HepG2 (cell line): ENCODE data around the gene ALKBH4. TPM values are rescaled to one million over a fixed set of nuclear protein-coding genes. Genes with fewer than 3 reads are reported as not detected.
"Not testable (repeated sequence)": the region's sequence is repeated elsewhere in the genome, so short reads cannot be mapped to it uniquely, and the experiment has no call there.

Source experiments
- ATAC-seq: fragments of 200-7000 bp; cut with Tn5 transposase; 3 replicates; pipeline ENCODE4 v1.9.1; 2020; ENCODE audit warnings: mild to moderate bottlenecking, moderate library complexity
- BruUV-seq: library from RNA; stranded (reverse); fragments of 400-500 nt; replicated peaks from 2 replicates; lab custom pipeline; 2021; lab: Mats Ljungman, UMichigan
- CTCF ChIA-PET: fragments of 300-600 bp; formaldehyde crosslinking; extraction: SDS; loops from one replicate; lab custom pipeline; 2021; ENCODE audit warnings: low total read pairs, inconsistent platforms, low intra/inter-chr PET ratio; lab: Yijun Ruan, JAX
- POLR2A ChIA-PET: fragments of 350-600 bp; sonication (Branson Sonifier 250); formaldehyde crosslinking; loops from one replicate; lab custom pipeline; 2020; ENCODE audit warnings: antibody characterized with exemption, inconsistent platforms; lab: Yijun Ruan, JAX
- DNase-seq: peaks from one replicate; pipeline ENCODE4 v3.0.0-alpha.2; 2015; ENCODE audit warnings: low spot score
- FAIRE-seq: peaks from 3 replicates; lab custom pipeline; 2011; peaks lifted over from hg19 to GRCh38; lab: Jason Lieb, UNC
- H2AFZ ChIP-seq: one replicate; pipeline ENCODE4 v1.6.1; 2011; ENCODE audit warnings: low read length, inconsistent platforms
- H3K27ac ChIP-seq: fragments of 300-600 bp; 3 replicates; pipeline ENCODE4 v1.8.0; 2011; ENCODE audit warnings: mixed run types, mild to moderate bottlenecking, mixed read lengths, low read length, inconsistent platforms; ENCODE audit not compliant: insufficient read depth; ENCODE audit errors: extremely low read length
- H3K27me3 ChIP-seq, 2 experiments: fragments of 200-600 bp in 1 of 2; 2 replicates in 1 of 2; 3 replicates in 1 of 2; pipeline versions ENCODE4 v1.6.0 to v1.8.0; 2011; ENCODE audit warnings: low read length in 2 of 2, mild to moderate bottlenecking in 2 of 2, moderate library complexity in 2 of 2, inconsistent platforms in 1 of 2; ENCODE audit not compliant: insufficient read depth in 2 of 2, control insufficient read depth in 1 of 2
- H3K36me3 ChIP-seq, 2 experiments: fragments of 200-600 bp in 1 of 2; replicated peaks in 1 of 2; 2 replicates in 1 of 2; 3 replicates in 1 of 2; pipeline versions ENCODE4 v1.5.1 to v1.8.0; 2011; ENCODE audit warnings: low read length in 2 of 2, inconsistent platforms in 1 of 2; ENCODE audit not compliant: insufficient read depth in 2 of 2, control insufficient read depth in 1 of 2
- H3K4me1 ChIP-seq: 2 replicates; pipeline ENCODE4 v1.5.1; 2012; ENCODE audit warnings: low read length, inconsistent platforms; ENCODE audit not compliant: insufficient read depth
- H3K4me2 ChIP-seq: 2 replicates; pipeline ENCODE4 v1.6.0; 2011; ENCODE audit warnings: low read depth, low read length, inconsistent platforms
- H3K4me3 ChIP-seq, 3 experiments: fragments of 200-600 bp in 1 of 3; sonication (generic), shearing (Covaris generic) in 1 of 3; replicated peaks in 1 of 3; 2 replicates each; pipeline ENCODE4 v1.5.1; 2011 to 2016; ENCODE audit warnings: low read length in 3 of 3, inconsistent platforms in 2 of 3, low read depth in 2 of 3, mild to moderate bottlenecking in 2 of 3, control low read depth in 1 of 3, mixed read lengths in 1 of 3; ENCODE audit not compliant: insufficient read depth in 1 of 3
- H3K79me2 ChIP-seq: one replicate; pipeline ENCODE4 v1.6.1; 2011; ENCODE audit warnings: low read length, inconsistent platforms; ENCODE audit not compliant: insufficient read depth
- H3K9ac ChIP-seq: 2 replicates; pipeline ENCODE4 v1.6.0; 2011; ENCODE audit warnings: mild to moderate bottlenecking, low read depth, low read length, inconsistent platforms; ENCODE audit not compliant: insufficient read depth
- H3K9me3 ChIP-seq: 2 replicates; pipeline ENCODE4 v1.5.1; 2012; ENCODE audit warnings: mild to moderate bottlenecking, low read length
- H4K20me1 ChIP-seq: 2 replicates; pipeline ENCODE4 v1.6.0; 2011; ENCODE audit warnings: inconsistent platforms, mild to moderate bottlenecking, low read length, moderate library complexity; ENCODE audit not compliant: insufficient read depth
- GATAD1 ChIP-seq: IDR thresholded peaks from 2 replicates; pipeline ENCODE4 v1.6.1; 2016; ENCODE audit warnings: missing genetic modification reagents, missing compliant biosample characterization
- HDAC2 ChIP-seq: sonication (generic); formaldehyde crosslinking; IDR thresholded peaks from 2 replicates; pipeline ENCODE4 v1.4.0; 2020; ENCODE audit warnings: missing genetic modification reagents
- IRF2 ChIP-seq: IDR thresholded peaks from 2 replicates; pipeline ENCODE4 v1.6.1; 2018; ENCODE audit warnings: missing genetic modification reagents, missing compliant biosample characterization
- KDM5A ChIP-seq: fragments of 200-600 bp; sonication (generic); IDR thresholded peaks from 2 replicates; pipeline ENCODE4 v1.7.0; 2018; ENCODE audit warnings: antibody characterized with exemption, mild to moderate bottlenecking, low read length, borderline replicate concordance
- MYC ChIP-seq: sonication (generic); formaldehyde crosslinking; IDR thresholded peaks from 2 replicates; pipeline ENCODE4 v1.9.0; 2021; ENCODE audit warnings: missing genetic modification reagents, borderline replicate concordance
- PHF8 ChIP-seq: sonication (generic); formaldehyde crosslinking; IDR thresholded peaks from 2 replicates; pipeline ENCODE4 v1.5.0; 2020; ENCODE audit warnings: missing genetic modification reagents
- POLR2A ChIP-seq, 2 experiments: IDR thresholded peaks; 2 replicates each; pipeline ENCODE4 v1.6.1; 2011; ENCODE audit warnings: low read depth in 2 of 2, low read length in 2 of 2, mild to moderate bottlenecking in 1 of 2, moderate library complexity in 1 of 2; ENCODE audit not compliant: insufficient read depth in 1 of 2
- POLR2G ChIP-seq: fragments of 200-400 bp; formaldehyde crosslinking; IDR thresholded peaks from 2 replicates; pipeline ENCODE4 v1.6.1; 2018; ENCODE audit warnings: mild to moderate bottlenecking, low read depth, low read length, moderate library complexity
- SAP130 ChIP-seq: IDR thresholded peaks from 2 replicates; pipeline ENCODE4 v1.6.1; 2016; ENCODE audit warnings: low read depth
- SMAD3 ChIP-seq: sonication (generic); formaldehyde crosslinking; IDR thresholded peaks from 2 replicates; pipeline ENCODE4 v1.4.0; 2020; ENCODE audit warnings: missing genetic modification reagents
- TAF1 ChIP-seq: sonication (generic); formaldehyde crosslinking; IDR thresholded peaks from 2 replicates; pipeline ENCODE4 v1.4.0; 2020; ENCODE audit warnings: missing genetic modification reagents
- YEATS2 ChIP-seq: sonication (generic); formaldehyde crosslinking; IDR thresholded peaks from 2 replicates; pipeline ENCODE4 v1.4.0; 2020; ENCODE audit warnings: missing genetic modification reagents, borderline replicate concordance
- ZFY ChIP-seq: sonication (generic); formaldehyde crosslinking; IDR thresholded peaks from 2 replicates; pipeline ENCODE4 v1.4.0; 2020; ENCODE audit warnings: missing genetic modification reagents
- ZNF614 ChIP-seq: IDR thresholded peaks from 2 replicates; pipeline ENCODE4 v1.6.1; 2018; ENCODE audit warnings: missing biosample characterization, missing genetic modification reagents, inconsistent platforms, borderline replicate concordance
- WGBS: methylation state at CpG from one replicate; pipeline ENCODE4 v1.1.6; 2017; ENCODE audit warnings: low lambda C conversion rate; 5-methylcytosine and 5-hydroxymethylcytosine counted together
- in situ Hi-C: cut with HindIII; loops from 2 replicates; pipeline ENCODE4 v1.10.0; 2017; ENCODE audit warnings: low pct_unique_long_range_greater_than_20kb; ENCODE audit not compliant: extremely low pct_ligation_motif_present
- intact Hi-C: fragments of 100-400 bp; cut with micrococcal nuclease; formaldehyde crosslinking; loops from one replicate; pipeline ENCODE4 v1.10.0; 2022; ENCODE audit not compliant: unreplicated experiment
- polyA plus RNA-seq, 8 experiments: library from polyadenylated mRNA; depleted of rRNA in 3 of 8; stranded (reverse) in 7 of 8; unstranded in 1 of 8; fragments of >200 nt; fragmentation: Illumina TruSeq in 4 of 8; extraction: Trizol in 4 of 8; gene quantifications; 2 replicates each; pipeline versions ENCODE4 v1.2.1 to v1.2.3, GENCODE V29; 2011 to 2016; ENCODE audit warnings: low read depth in 4 of 8, missing spikeins in 1 of 8, mixed read lengths in 1 of 8; ENCODE audit not compliant: insufficient read depth in 1 of 8
- total RNA-seq, 5 experiments: library from RNA; depleted of rRNA; stranded (reverse); fragments of >200 nt; fragmentation: Illumina TruSeq; extraction: Trizol; gene quantifications; 2 replicates each; pipeline ENCODE4 v1.2.3, GENCODE V29; 2016; ENCODE audit warnings: low read depth in 1 of 5
- TF ChIP-seq, protein P1 (sequence below): sonication (generic); formaldehyde crosslinking; IDR thresholded peaks from 2 replicates; pipeline ENCODE4 v1.5.1; 2020; ENCODE audit warnings: mild to moderate bottlenecking, missing genetic modification reagents, moderate library complexity
- TF ChIP-seq, protein P2 (sequence below): sonication (generic); formaldehyde crosslinking; IDR thresholded peaks from 2 replicates; pipeline ENCODE4 v1.5.0; 2020; ENCODE audit warnings: mild to moderate bottlenecking, missing genetic modification reagents, moderate library complexity
- TF ChIP-seq, protein P3 (sequence below): IDR thresholded peaks from 2 replicates; pipeline ENCODE4 v1.6.1; 2018; ENCODE audit warnings: missing genetic modification reagents, mild to moderate bottlenecking, missing compliant biosample characterization

ALKBH4 gene
- total and polyA plus RNA-seq, 2 of the 13 experiments (the other 11 are each of a cell fraction or from before 2014, with no cell fraction given), result 2.6 to 8.8 TPM

DNA sequence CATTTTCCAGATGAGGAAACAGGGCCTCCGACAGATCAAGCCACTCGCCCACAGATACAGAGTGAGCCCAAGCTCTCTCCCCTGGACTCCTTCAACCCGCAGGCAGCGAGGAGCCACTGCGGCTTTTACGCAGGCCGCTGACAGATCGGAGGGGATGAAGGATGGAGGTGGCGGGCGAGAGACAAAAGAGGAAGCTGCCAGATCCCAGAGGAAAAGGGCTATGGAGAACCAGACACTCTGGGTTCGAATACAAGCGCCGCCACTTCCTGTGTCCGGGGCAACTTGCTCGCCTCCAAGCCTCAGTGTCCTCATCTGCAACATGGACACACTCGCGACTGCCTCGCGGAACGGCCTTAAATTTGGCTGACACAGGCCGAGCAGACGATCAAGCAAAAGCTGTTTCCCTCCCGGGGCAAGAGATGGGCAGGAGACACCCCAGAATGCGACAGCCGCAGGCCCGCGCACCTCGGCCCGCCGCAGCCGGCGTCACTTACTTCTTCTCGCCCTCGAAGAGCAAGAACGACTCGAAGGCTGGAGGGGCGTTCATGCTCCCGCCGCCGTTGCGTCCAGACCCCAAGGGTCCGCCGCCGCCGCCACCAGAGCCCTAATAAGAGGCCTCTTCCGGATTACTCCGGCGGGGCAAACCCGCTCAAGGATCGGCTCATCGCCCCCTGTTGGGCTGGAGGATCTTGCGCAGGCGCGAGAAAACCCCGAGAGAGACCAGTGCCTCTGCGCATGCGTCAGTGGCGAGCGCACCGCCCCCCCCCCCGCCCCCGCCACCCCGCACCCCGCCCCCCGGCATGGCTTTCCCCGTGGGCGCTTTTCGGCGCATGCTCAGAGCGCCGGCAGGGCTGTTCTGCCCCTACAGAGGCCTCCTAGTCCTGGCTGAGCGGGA, 13.9 kb upstream of the ALKBH4 start, which contains the start of gene POLR2J:
TSS of gene POLR2J (minus strand) at position 609 of the 895 bp plus-strand sequence. CDS start at position 547, 62 bp downstream.
- POLR2A ChIA-PET, in situ Hi-C loops, H3K27ac ChIP-seq, H3K36me3 ChIP-seq, H3K4me1 ChIP-seq, H3K4me2 ChIP-seq, H3K27me3 ChIP-seq, H2AFZ ChIP-seq, H4K20me1 ChIP-seq, H3K9ac ChIP-seq, intact Hi-C loops, H3K9me3 ChIP-seq, FAIRE-seq, CTCF ChIA-PET, H3K79me2 ChIP-seq: not testable (repeated sequence)
- DNase-seq (peak; percentile 72), ATAC-seq (peak; percentile 87)
- TSS peak; percentile 81 for BruUV-seq
- H3K4me3 ChIP-seq, result peak within 1 kb of the TSS in 2 of 3 experiments; percentile 46 to 53; a peak in 4 of 6 replicates
- WGBS, result 3% methylated on average over 6 of the region's 72 CpGs
- TF ChIP-seq HDAC2 (CRISPR knock-in tag), result peak; percentile 31; the same call in 1 of the 2 replicates
- 0 out of 2 replicates have a peak, but pooled peaks have one; percentile 49 for TF ChIP-seq POLR2G
- peak; percentile 68 for TF ChIP-seq SAP130 (CRISPR knock-in tag)
- peak; percentile 93 for TF ChIP-seq GATAD1 (CRISPR knock-in tag)
- TF ChIP-seq ZNF614 (CRISPR knock-in tag), result 0 out of 2 replicates have a peak, but pooled peaks have one; percentile 29
- TF ChIP-seq, protein P1, sequence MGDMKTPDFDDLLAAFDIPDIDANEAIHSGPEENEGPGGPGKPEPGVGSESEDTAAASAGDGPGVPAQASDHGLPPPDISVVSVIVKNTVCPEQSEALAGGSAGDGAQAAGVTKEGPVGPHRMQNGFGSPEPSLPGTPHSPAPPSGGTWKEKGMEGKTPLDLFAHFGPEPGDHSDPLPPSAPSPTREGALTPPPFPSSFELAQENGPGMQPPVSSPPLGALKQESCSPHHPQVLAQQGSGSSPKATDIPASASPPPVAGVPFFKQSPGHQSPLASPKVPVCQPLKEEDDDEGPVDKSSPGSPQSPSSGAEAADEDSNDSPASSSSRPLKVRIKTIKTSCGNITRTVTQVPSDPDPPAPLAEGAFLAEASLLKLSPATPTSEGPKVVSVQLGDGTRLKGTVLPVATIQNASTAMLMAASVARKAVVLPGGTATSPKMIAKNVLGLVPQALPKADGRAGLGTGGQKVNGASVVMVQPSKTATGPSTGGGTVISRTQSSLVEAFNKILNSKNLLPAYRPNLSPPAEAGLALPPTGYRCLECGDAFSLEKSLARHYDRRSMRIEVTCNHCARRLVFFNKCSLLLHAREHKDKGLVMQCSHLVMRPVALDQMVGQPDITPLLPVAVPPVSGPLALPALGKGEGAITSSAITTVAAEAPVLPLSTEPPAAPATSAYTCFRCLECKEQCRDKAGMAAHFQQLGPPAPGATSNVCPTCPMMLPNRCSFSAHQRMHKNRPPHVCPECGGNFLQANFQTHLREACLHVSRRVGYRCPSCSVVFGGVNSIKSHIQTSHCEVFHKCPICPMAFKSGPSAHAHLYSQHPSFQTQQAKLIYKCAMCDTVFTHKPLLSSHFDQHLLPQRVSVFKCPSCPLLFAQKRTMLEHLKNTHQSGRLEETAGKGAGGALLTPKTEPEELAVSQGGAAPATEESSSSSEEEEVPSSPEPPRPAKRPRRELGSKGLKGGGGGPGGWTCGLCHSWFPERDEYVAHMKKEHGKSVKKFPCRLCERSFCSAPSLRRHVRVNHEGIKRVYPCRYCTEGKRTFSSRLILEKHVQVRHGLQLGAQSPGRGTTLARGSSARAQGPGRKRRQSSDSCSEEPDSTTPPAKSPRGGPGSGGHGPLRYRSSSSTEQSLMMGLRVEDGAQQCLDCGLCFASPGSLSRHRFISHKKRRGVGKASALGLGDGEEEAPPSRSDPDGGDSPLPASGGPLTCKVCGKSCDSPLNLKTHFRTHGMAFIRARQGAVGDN (CRISPR knock-in tag), result 0 out of 2 replicates have a peak, but pooled peaks have one; percentile 13
- TF ChIP-seq, protein P2, sequence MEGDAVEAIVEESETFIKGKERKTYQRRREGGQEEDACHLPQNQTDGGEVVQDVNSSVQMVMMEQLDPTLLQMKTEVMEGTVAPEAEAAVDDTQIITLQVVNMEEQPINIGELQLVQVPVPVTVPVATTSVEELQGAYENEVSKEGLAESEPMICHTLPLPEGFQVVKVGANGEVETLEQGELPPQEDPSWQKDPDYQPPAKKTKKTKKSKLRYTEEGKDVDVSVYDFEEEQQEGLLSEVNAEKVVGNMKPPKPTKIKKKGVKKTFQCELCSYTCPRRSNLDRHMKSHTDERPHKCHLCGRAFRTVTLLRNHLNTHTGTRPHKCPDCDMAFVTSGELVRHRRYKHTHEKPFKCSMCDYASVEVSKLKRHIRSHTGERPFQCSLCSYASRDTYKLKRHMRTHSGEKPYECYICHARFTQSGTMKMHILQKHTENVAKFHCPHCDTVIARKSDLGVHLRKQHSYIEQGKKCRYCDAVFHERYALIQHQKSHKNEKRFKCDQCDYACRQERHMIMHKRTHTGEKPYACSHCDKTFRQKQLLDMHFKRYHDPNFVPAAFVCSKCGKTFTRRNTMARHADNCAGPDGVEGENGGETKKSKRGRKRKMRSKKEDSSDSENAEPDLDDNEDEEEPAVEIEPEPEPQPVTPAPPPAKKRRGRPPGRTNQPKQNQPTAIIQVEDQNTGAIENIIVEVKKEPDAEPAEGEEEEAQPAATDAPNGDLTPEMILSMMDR, result peak; percentile 42
- TF ChIP-seq IRF2 (CRISPR knock-in tag), result peak; percentile 43; the same call in 1 of the 2 replicates
- peak; percentile 64 for TF ChIP-seq ZFY
- peak; percentile 65 for TF ChIP-seq KDM5A
- TF ChIP-seq TAF1 (CRISPR knock-in tag), result peak; percentile 57; the same call in 1 of the 2 replicates
- peak; percentile 24; the same call in 1 of the 2 replicates for TF ChIP-seq MYC (CRISPR knock-in tag)
- TF ChIP-seq PHF8 (CRISPR knock-in tag), result peak; percentile 55
- TF ChIP-seq, protein P3, sequence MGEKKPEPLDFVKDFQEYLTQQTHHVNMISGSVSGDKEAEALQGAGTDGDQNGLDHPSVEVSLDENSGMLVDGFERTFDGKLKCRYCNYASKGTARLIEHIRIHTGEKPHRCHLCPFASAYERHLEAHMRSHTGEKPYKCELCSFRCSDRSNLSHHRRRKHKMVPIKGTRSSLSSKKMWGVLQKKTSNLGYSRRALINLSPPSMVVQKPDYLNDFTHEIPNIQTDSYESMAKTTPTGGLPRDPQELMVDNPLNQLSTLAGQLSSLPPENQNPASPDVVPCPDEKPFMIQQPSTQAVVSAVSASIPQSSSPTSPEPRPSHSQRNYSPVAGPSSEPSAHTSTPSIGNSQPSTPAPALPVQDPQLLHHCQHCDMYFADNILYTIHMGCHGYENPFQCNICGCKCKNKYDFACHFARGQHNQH (CRISPR knock-in tag), result 0 out of 2 replicates have a peak, but pooled peaks have one; percentile 46
- TF ChIP-seq SMAD3 (CRISPR knock-in tag), result 0 out of 2 replicates have a peak, but pooled peaks have one; percentile 32
- TF ChIP-seq POLR2A (IDR thresholded peaks at IDR 0.05; ENCODE audit: insufficient read depth in 1 of 2, low read depth in 2 of 2, low read length in 2 of 2), result peak; percentile 28 to 38; a peak in 1 of 4 replicates
- TF ChIP-seq YEATS2 (CRISPR knock-in tag), result peak; percentile 72; the same call in 1 of the 2 replicates
